NB4 (cell line): ENCODE results near the gene SLC49A3.
"Not testable (repeated sequence)": the region's sequence is repeated elsewhere in the genome, so short reads cannot be mapped to it uniquely, and the experiment has no call there.

ENCODE experiments used
- DNase-seq: peaks from one replicate; pipeline ENCODE4 v3.0.0; 2010; ENCODE audit warnings: low read depth
- H3K4me3 ChIP-seq: one replicate; pipeline ENCODE4 v1.5.1; 2011; ENCODE audit warnings: mild to moderate bottlenecking, low read depth, low read length, moderate library complexity
- CTCF ChIP-seq: IDR thresholded peaks from one replicate; pipeline ENCODE4 v1.5.1; 2012; ENCODE audit warnings: low read depth, low read length
- MAX ChIP-seq: IDR thresholded peaks from 2 replicates; pipeline ENCODE4 v1.6.1; 2011; ENCODE audit warnings: low read depth, low read length
- MYC ChIP-seq: IDR thresholded peaks from 2 replicates; pipeline ENCODE4 v1.6.1; 2011; ENCODE audit warnings: low read depth, low read length
- POLR2A ChIP-seq: IDR thresholded peaks from 2 replicates; pipeline ENCODE4 v1.6.1; 2011; ENCODE audit warnings: mild to moderate bottlenecking; ENCODE audit not compliant: insufficient read length; ENCODE audit errors: extremely low read depth

Gene SLC49A3

DNA sequence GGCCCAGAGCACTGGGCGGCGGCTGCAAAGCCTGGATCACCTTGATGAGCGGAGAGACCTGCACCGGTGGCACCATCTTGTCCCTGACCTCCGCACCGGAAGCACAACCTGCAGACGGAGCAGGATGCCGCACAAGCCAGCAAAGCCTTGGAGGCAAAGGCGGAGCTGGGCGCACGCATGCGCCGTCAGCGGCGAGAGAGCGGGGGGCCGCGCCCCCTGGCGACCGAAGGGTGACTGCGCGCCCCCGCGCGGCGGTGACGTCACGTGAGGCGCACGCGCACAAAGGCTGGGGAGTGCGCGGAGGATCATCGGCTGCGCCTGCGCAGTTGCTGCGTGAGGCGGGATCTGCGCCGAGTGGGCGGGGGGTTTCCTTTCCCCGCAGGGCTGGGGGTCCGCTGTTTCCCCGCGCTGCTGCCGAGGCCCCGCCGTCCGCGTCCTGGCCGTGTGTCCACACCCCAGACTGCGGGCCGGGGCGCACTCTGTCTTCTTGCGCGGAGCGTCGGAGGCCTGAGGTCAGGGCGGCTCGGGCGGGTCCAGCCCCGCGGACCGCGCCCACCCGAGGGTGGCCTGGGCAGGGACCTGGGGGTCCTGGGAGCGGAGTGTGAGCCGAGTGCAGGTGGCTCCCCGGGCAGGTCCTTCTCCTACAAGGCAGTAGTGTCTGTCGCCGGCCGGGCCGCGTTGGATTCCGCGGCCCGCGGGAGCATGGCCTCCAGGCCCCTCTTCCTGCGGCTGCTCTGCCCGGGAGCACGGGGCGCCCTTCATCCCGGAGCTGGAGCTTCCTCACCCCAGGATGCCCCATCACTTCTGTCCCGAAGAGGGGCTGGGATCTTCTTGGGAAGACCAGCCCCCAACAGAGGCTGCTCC is 14.5 kb downstream of the SLC49A3 start, which contains the start of the genes ATP5ME and MYL5:
TSS of gene ATP5ME (minus strand) at position 105 of the 864 bp plus-strand sequence. CDS start at position 76, 29 bp downstream.
TSS of gene MYL5 (plus strand) at position 371 of the 864 bp plus-strand sequence. CDS start 3,485 bp downstream, outside the sequence.
- peak; percentile 88 for TF ChIP-seq POLR2A
- peak; percentile 63 for TF ChIP-seq MYC
- peak; percentile 88 for TF ChIP-seq MAX
- TF ChIP-seq CTCF = peak; percentile 98
- H3K4me3 ChIP-seq = peak within 1 kb of the TSS; percentile 84
- DNase-seq = peak; percentile 97

DNA sequence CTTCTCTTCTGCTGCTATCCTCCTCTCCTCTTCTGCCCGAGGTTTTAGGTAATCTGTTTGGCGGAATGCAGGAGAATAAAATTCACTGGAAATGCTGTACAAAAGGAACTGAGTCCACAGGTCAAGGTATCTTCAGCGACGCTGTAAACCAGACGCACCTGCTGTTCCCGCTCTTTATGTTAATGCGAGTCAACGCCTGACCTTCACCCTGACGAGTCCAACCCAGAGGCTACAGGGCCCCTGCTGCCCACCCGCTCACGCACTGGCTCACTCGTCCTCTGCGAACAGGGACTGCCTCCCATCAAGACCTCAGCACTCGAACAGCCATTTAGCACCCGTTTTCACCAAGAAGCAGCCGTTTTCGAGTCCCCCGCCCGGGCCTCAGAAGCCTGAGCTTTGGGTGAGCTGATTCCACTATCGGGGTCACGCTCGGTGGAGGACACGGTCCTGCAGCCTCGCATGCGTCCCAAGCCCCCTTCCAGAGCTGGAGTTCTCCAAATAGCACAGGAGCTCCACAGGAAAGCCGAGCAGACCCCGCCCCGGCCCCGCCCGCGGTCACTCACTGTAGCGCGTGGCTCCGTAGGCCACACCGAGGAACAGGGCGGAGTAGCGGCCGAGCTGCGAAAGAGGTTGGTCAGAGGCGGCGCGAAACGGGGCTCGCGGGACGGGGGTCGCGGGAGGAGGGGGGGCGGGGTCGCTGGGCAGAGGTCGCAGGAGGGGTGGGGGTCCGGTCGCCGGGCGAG is 15.4 kb downstream of the SLC49A3 start:
- TF ChIP-seq POLR2A (no peak), CTCF (no peak), MYC (no peak), MAX (no peak)
- peak; percentile 58 for DNase-seq
- H3K4me3 ChIP-seq = peak overlapping the region; percentile 84

GRCh38 chr4:671769-672168 is 17.2 kb downstream of the SLC49A3 start:
- no peak overlapping the region for H3K4me3 ChIP-seq
- TF ChIP-seq CTCF (no peak), MAX (no peak), POLR2A (no peak), MYC (no peak)
- DNase-seq = no peak

GRCh38 chr4:669806-670559 is 19.0 kb downstream of the SLC49A3 start:
- not testable (repeated sequence) for DNase-seq, H3K4me3 ChIP-seq

- not testable (repeated sequence) for H3K4me3 ChIP-seq, DNase-seq
Observed at GRCh38 chr4:668219-668618, 20.7 kb downstream of the SLC49A3 start.

DNA sequence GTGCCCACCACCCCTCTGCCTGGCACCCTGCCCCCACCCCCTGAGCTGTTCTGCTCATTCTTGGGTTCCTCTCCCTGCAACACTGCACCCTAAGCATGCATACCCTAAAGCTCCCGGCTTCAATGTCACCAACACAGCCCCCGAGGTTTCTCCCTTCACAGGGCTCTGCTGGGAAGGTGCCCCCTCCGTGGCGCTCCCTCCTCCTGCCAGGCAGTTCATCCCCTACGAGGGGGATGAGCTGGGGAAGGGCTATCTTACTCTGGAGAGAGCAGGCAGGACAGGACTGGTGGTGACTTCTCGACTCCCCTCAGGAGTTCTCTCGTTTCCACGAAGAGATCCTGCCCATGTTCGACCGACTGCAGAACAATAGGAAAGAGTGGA is 21.4 kb downstream of the SLC49A3 start:
- TF ChIP-seq MYC = no peak
- TF ChIP-seq CTCF = no peak
- no peak for TF ChIP-seq POLR2A
- no peak for TF ChIP-seq MAX
- DNase-seq = no peak
- H3K4me3 ChIP-seq = no peak overlapping the region
